ENCODE data around the gene MIA3.
"Not testable (repeated sequence)": the region's sequence is repeated elsewhere in the genome, so short reads cannot be mapped to it uniquely, and the experiment has no call there.

MIA3 gene

GRCh38 chr1:222600281-222600680 is 17.6 kb upstream of the MIA3 start:
- H3K9ac ChIP-seq (ENCODE audit: low read depth, low read length, poor library complexity, severe bottlenecking): no peak overlapping the region
- no peak overlapping the region for H2AFZ ChIP-seq (ENCODE audit: low read length)
- peaks cover 57% of the 10 kb centered on the region for H3K27me3 ChIP-seq (ENCODE audit: insufficient read depth, low read length, poor library complexity, severe bottlenecking)
- no peaks in the 10 kb centered on the region for H3K36me3 ChIP-seq (ENCODE audit: insufficient read depth, low read length)
- H3K4me2 ChIP-seq (ENCODE audit: low read depth, low read length, poor library complexity, severe bottlenecking): no peak overlapping the region
- H3F3A ChIP-seq (ENCODE audit: low read depth): no peaks in the 10 kb centered on the region
- no peaks in the 10 kb centered on the region for H3K79me2 ChIP-seq (ENCODE audit: insufficient read depth, low read length)
- H3K4me3 ChIP-seq (ENCODE audit: low read length, poor library complexity, severe bottlenecking): no peak overlapping the region
- no peaks in the 10 kb centered on the region for H3K9me3 ChIP-seq (ENCODE audit: insufficient read depth, low read depth, low read length)
- H3K9me2 ChIP-seq (replicated peaks; ENCODE audit: low read depth, low read length): no peaks in the 10 kb centered on the region
- H4K20me1 ChIP-seq (ENCODE audit: insufficient read depth, low read length, poor library complexity, severe bottlenecking): no peaks in the 10 kb centered on the region
- H3K4me1 ChIP-seq (ENCODE audit: insufficient read depth, low read length, poor library complexity, severe bottlenecking): no peaks in the 10 kb centered on the region
- TF ChIP-seq CTCF (conservative IDR thresholded peaks at IDR 0.05; ENCODE audit: low read length) (no peak), EZH2phosphoT487 (IDR thresholded peaks at IDR 0.05; ENCODE audit: borderline replicate concordance) (no peak)

GRCh38 chr1:222601257-222601656 is 16.6 kb upstream of the MIA3 start:
- Histone ChIP-seq H3K9me3 (ENCODE audit: insufficient read depth, low read depth, low read length) (no peaks in the 10 kb centered on the region), H2AFZ (ENCODE audit: low read length) (no peak overlapping the region), H4K20me1 (ENCODE audit: insufficient read depth, low read length, poor library complexity, severe bottlenecking) (no peaks in the 10 kb centered on the region), H3K9me2 (replicated peaks; ENCODE audit: low read depth, low read length) (no peaks in the 10 kb centered on the region), H3K4me3 (ENCODE audit: low read length, poor library complexity, severe bottlenecking) (no peak overlapping the region), H3K79me2 (ENCODE audit: insufficient read depth, low read length) (no peaks in the 10 kb centered on the region), H3K4me2 (ENCODE audit: low read depth, low read length, poor library complexity, severe bottlenecking) (no peak overlapping the region), H3K4me1 (ENCODE audit: insufficient read depth, low read length, poor library complexity, severe bottlenecking) (no peaks in the 10 kb centered on the region), H3K36me3 (ENCODE audit: insufficient read depth, low read length) (no peaks in the 10 kb centered on the region), H3K27me3 (ENCODE audit: insufficient read depth, low read length, poor library complexity, severe bottlenecking) (peaks cover 47% of the 10 kb centered on the region), H3K9ac (ENCODE audit: low read depth, low read length, poor library complexity, severe bottlenecking) (no peak overlapping the region), H3F3A (ENCODE audit: low read depth) (no peaks in the 10 kb centered on the region)
- TF ChIP-seq CTCF (conservative IDR thresholded peaks at IDR 0.05; ENCODE audit: low read length) (no peak), EZH2phosphoT487 (IDR thresholded peaks at IDR 0.05; ENCODE audit: borderline replicate concordance) (no peak)

GRCh38 chr1:222606757-222607156 is 11.1 kb upstream of the MIA3 start:
- no peak for TF ChIP-seq EZH2phosphoT487 (IDR thresholded peaks at IDR 0.05; ENCODE audit: borderline replicate concordance)
- no peak for TF ChIP-seq CTCF (conservative IDR thresholded peaks at IDR 0.05; ENCODE audit: low read length)
- Histone ChIP-seq H3K4me3 (ENCODE audit: low read length, poor library complexity, severe bottlenecking) (no peak overlapping the region), H3K27me3 (ENCODE audit: insufficient read depth, low read length, poor library complexity, severe bottlenecking) (peaks cover 18% of the 10 kb centered on the region), H3K9me2 (replicated peaks; ENCODE audit: low read depth, low read length) (no peaks in the 10 kb centered on the region), H3K4me1 (ENCODE audit: insufficient read depth, low read length, poor library complexity, severe bottlenecking) (no peaks in the 10 kb centered on the region), H3F3A (ENCODE audit: low read depth) (no peaks in the 10 kb centered on the region), H3K79me2 (ENCODE audit: insufficient read depth, low read length) (no peaks in the 10 kb centered on the region), H4K20me1 (ENCODE audit: insufficient read depth, low read length, poor library complexity, severe bottlenecking) (no peaks in the 10 kb centered on the region), H3K9ac (ENCODE audit: low read depth, low read length, poor library complexity, severe bottlenecking) (no peak overlapping the region), H3K4me2 (ENCODE audit: low read depth, low read length, poor library complexity, severe bottlenecking) (no peak overlapping the region), H2AFZ (ENCODE audit: low read length) (no peak overlapping the region), H3K9me3 (ENCODE audit: insufficient read depth, low read depth, low read length) (no peaks in the 10 kb centered on the region), H3K36me3 (ENCODE audit: insufficient read depth, low read length) (no peaks in the 10 kb centered on the region)

- not testable (repeated sequence) for H3K9me2 ChIP-seq (replicated peaks; ENCODE audit: low read depth, low read length); H3F3A ChIP-seq (ENCODE audit: low read depth); H3K4me1 ChIP-seq (ENCODE audit: insufficient read depth, low read length, poor library complexity, severe bottlenecking); H3K4me2 ChIP-seq (ENCODE audit: low read depth, low read length, poor library complexity, severe bottlenecking); H3K79me2 ChIP-seq (ENCODE audit: insufficient read depth, low read length); H3K9ac ChIP-seq (ENCODE audit: low read depth, low read length, poor library complexity, severe bottlenecking); H3K9me3 ChIP-seq (ENCODE audit: insufficient read depth, low read depth, low read length); H2AFZ ChIP-seq (ENCODE audit: low read length); H3K36me3 ChIP-seq (ENCODE audit: insufficient read depth, low read length); H3K4me3 ChIP-seq (ENCODE audit: low read length, poor library complexity, severe bottlenecking); H4K20me1 ChIP-seq (ENCODE audit: insufficient read depth, low read length, poor library complexity, severe bottlenecking)
- peaks cover 31% of the 10 kb centered on the region for H3K27me3 ChIP-seq (ENCODE audit: insufficient read depth, low read length, poor library complexity, severe bottlenecking)
Observed at GRCh38 chr1:222609111-222609510, 8.8 kb upstream of the MIA3 start.
